ENCODE data around the gene LHFPL4. TPM values are rescaled to one million over a fixed set of nuclear protein-coding genes. Genes with fewer than 3 reads are reported as not detected.
"Not testable (repeated sequence)": the region's sequence is repeated elsewhere in the genome, so short reads cannot be mapped to it uniquely, and the experiment has no call there.

Gene LHFPL4
- total RNA-seq = not detected in 2 replicates

- no peak for DNase-seq
- Mint-ChIP-seq H3K4me1 (peaks cover 2% of the 10 kb centered on the region), H3K27me3 (peaks cover 38% of the 10 kb centered on the region), H3K9me3 (peaks cover 14% of the 10 kb centered on the region), H3K4me3 (no peak within 1 kb of the TSS), H3K36me3 (ENCODE audit: low read depth) (no peaks in the 10 kb centered on the region), H3K27ac (no peak within 1 kb of the TSS)
- intact Hi-C loops (cut with micrococcal nuclease) = no loop called here
Measured at GRCh38 chr3:9553021-9553947, at the start of gene LHFPL4. Gene LHFPL4, minus strand, starts transcription at chr3:9553822. Its CDS starts 1,143 bp downstream, at chr3:9552679.

GRCh38 chr3:9602620-9603019 is 49.0 kb upstream of the LHFPL4 start:
- H3K9me3 Mint-ChIP-seq = peaks cover 8% of the 10 kb centered on the region
- no peak overlapping the region for H3K4me3 Mint-ChIP-seq
- intact Hi-C loops (cut with micrococcal nuclease) = no loop called here
- H3K4me1 Mint-ChIP-seq = no peaks in the 10 kb centered on the region
- no peak for DNase-seq
- H3K27ac Mint-ChIP-seq = no peak overlapping the region
- H3K36me3 Mint-ChIP-seq (ENCODE audit: low read depth) = no peaks in the 10 kb centered on the region
- H3K27me3 Mint-ChIP-seq = peaks cover 22% of the 10 kb centered on the region

- H3K9me3 Mint-ChIP-seq; H3K4me3 Mint-ChIP-seq; H3K4me1 Mint-ChIP-seq; DNase-seq; intact Hi-C loops (cut with micrococcal nuclease); H3K27ac Mint-ChIP-seq; H3K36me3 Mint-ChIP-seq (ENCODE audit: low read depth): not testable (repeated sequence)
- H3K27me3 Mint-ChIP-seq = peaks cover 22% of the 10 kb centered on the region
Measured at GRCh38 chr3:9601006-9601581, 47.5 kb upstream of the LHFPL4 start.

GRCh38 chr3:9600597-9600996 is 47.0 kb upstream of the LHFPL4 start:
- Mint-ChIP-seq H3K9me3 (peaks cover 5% of the 10 kb centered on the region), H3K27me3 (peaks cover 22% of the 10 kb centered on the region), H3K36me3 (ENCODE audit: low read depth) (no peaks in the 10 kb centered on the region), H3K4me3 (peak overlapping the region; percentile 3), H3K4me1 (no peaks in the 10 kb centered on the region), H3K27ac (no peak overlapping the region)
- DNase-seq = no peak
- intact Hi-C loops (cut with micrococcal nuclease) = no loop called here

- no peak for DNase-seq
- Mint-ChIP-seq H3K27me3 (peaks cover 21% of the 10 kb centered on the region), H3K4me1 (no peaks in the 10 kb centered on the region), H3K36me3 (ENCODE audit: low read depth) (no peaks in the 10 kb centered on the region), H3K27ac (no peak overlapping the region), H3K9me3 (no peaks in the 10 kb centered on the region), H3K4me3 (no peak overlapping the region)
- intact Hi-C loops (cut with micrococcal nuclease) = no loop called here
Measured at GRCh38 chr3:9598783-9599387, 45.3 kb upstream of the LHFPL4 start.

GRCh38 chr3:9595877-9596276 is 42.3 kb upstream of the LHFPL4 start:
- intact Hi-C loops (cut with micrococcal nuclease) = no loop called here
- Mint-ChIP-seq H3K4me3 (no peak overlapping the region), H3K4me1 (no peaks in the 10 kb centered on the region), H3K36me3 (ENCODE audit: low read depth) (no peaks in the 10 kb centered on the region), H3K27ac (no peak overlapping the region), H3K9me3 (no peaks in the 10 kb centered on the region), H3K27me3 (peaks cover 14% of the 10 kb centered on the region)
- no peak for DNase-seq

- H3K27me3 Mint-ChIP-seq; H3K4me1 Mint-ChIP-seq; H3K27ac Mint-ChIP-seq; H3K9me3 Mint-ChIP-seq; H3K4me3 Mint-ChIP-seq; H3K36me3 Mint-ChIP-seq (ENCODE audit: low read depth); intact Hi-C loops (cut with micrococcal nuclease); DNase-seq: not testable (repeated sequence)
Measured at GRCh38 chr3:9591781-9592180, 38.2 kb upstream of the LHFPL4 start.

- Mint-ChIP-seq H3K27ac (no peak overlapping the region), H3K27me3 (peaks cover 4% of the 10 kb centered on the region), H3K9me3 (no peaks in the 10 kb centered on the region), H3K4me1 (no peaks in the 10 kb centered on the region), H3K4me3 (no peak overlapping the region), H3K36me3 (ENCODE audit: low read depth) (no peaks in the 10 kb centered on the region)
- no peak for DNase-seq
- intact Hi-C loops (cut with micrococcal nuclease) = no loop called here
Measured at GRCh38 chr3:9590282-9590791, 36.7 kb upstream of the LHFPL4 start.

GRCh38 chr3:9583792-9584191 is 30.2 kb upstream of the LHFPL4 start:
- Mint-ChIP-seq H3K4me1 (no peaks in the 10 kb centered on the region), H3K4me3 (no peak overlapping the region), H3K27me3 (no peaks in the 10 kb centered on the region), H3K9me3 (no peaks in the 10 kb centered on the region), H3K27ac (no peak overlapping the region), H3K36me3 (ENCODE audit: low read depth) (no peaks in the 10 kb centered on the region)
- DNase-seq = no peak
- intact Hi-C loops (cut with micrococcal nuclease) = no loop called here

- no peaks in the 10 kb centered on the region for H3K9me3 Mint-ChIP-seq
- H3K4me3 Mint-ChIP-seq = no peak overlapping the region
- no peaks in the 10 kb centered on the region for H3K36me3 Mint-ChIP-seq (ENCODE audit: low read depth)
- no peak overlapping the region for H3K27ac Mint-ChIP-seq
- no peaks in the 10 kb centered on the region for H3K27me3 Mint-ChIP-seq
- intact Hi-C loops (cut with micrococcal nuclease) = no loop called here
- no peak for DNase-seq
- no peaks in the 10 kb centered on the region for H3K4me1 Mint-ChIP-seq
Measured at GRCh38 chr3:9583371-9583770, 29.7 kb upstream of the LHFPL4 start.

GRCh38 chr3:9582332-9582731 is 28.7 kb upstream of the LHFPL4 start:
- no peak overlapping the region for H3K4me3 Mint-ChIP-seq
- no peaks in the 10 kb centered on the region for H3K9me3 Mint-ChIP-seq
- DNase-seq = no peak
- H3K27me3 Mint-ChIP-seq = no peaks in the 10 kb centered on the region
- H3K4me1 Mint-ChIP-seq = no peaks in the 10 kb centered on the region
- H3K36me3 Mint-ChIP-seq (ENCODE audit: low read depth) = no peaks in the 10 kb centered on the region
- no peak overlapping the region for H3K27ac Mint-ChIP-seq
- intact Hi-C loops (cut with micrococcal nuclease) = no loop called here

GRCh38 chr3:9581742-9582141 is 28.1 kb upstream of the LHFPL4 start:
- Mint-ChIP-seq H3K27me3 (no peaks in the 10 kb centered on the region), H3K36me3 (ENCODE audit: low read depth) (no peaks in the 10 kb centered on the region), H3K4me3 (no peak overlapping the region)

GRCh38 chr3:9569054-9569453 is 15.4 kb upstream of the LHFPL4 start:
- H3K4me1 Mint-ChIP-seq = no peaks in the 10 kb centered on the region
- no peak overlapping the region for H3K4me3 Mint-ChIP-seq
- H3K27me3 Mint-ChIP-seq = peaks cover 3% of the 10 kb centered on the region
- DNase-seq = no peak
- no peak overlapping the region for H3K27ac Mint-ChIP-seq
- intact Hi-C loops (cut with micrococcal nuclease) = no loop called here
- H3K9me3 Mint-ChIP-seq = no peaks in the 10 kb centered on the region
- no peaks in the 10 kb centered on the region for H3K36me3 Mint-ChIP-seq (ENCODE audit: low read depth)

More at GRCh38 chr3:9581742-9582141, 28.1 kb upstream of the LHFPL4 start:
- intact Hi-C loops (cut with micrococcal nuclease) = no loop called here
- no peak for DNase-seq
- Mint-ChIP-seq H3K27ac (no peak overlapping the region), H3K4me1 (no peaks in the 10 kb centered on the region), H3K9me3 (no peaks in the 10 kb centered on the region)

- intact Hi-C loops (cut with micrococcal nuclease) = no loop called here
- Mint-ChIP-seq H3K27ac (no peak overlapping the region), H3K4me3 (no peak overlapping the region), H3K4me1 (no peaks in the 10 kb centered on the region), H3K27me3 (peaks cover 4% of the 10 kb centered on the region), H3K9me3 (no peaks in the 10 kb centered on the region), H3K36me3 (ENCODE audit: low read depth) (no peaks in the 10 kb centered on the region)
- no peak for DNase-seq
Measured at GRCh38 chr3:9565316-9565715, 11.7 kb upstream of the LHFPL4 start.
